ENCODE data around the gene SLC44A5.

DNA sequence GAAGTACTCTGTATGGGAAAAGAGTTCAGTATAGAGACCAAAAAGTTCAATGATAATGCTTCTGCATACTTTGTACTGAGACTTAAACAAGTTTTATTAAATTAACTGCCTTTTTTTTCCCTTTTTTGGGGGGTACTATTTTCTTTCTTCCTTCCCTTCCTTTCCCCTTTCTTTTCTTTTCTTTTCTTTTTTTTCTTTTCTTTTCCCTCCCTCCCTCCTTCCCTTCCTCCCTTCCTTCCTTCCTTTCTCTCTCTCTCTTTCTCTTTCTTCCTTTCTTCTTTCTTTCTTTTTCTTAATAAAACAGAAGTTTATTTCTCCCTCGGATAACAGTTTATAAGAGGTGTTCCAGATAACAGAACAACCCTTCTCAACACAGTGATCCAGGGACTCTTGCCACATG is 399.3 kb downstream of the SLC44A5 start:
- TF ChIP-seq POLR2AphosphoS5 (IDR thresholded peaks at IDR 0.05; ENCODE audit: low read depth, low read length) (no peak), POLR2A (IDR thresholded peaks at IDR 0.05; ENCODE audit: low read depth, low read length) (no peak)
